Stimulated activated CD8-positive, alpha-beta memory T cell treated with anti-CD3 and anti-CD28 coated beads, Interleukin-7, amount 100 ng/mL, for 1 hour (primary cell): ENCODE measurements around the gene RXFP2.

ENCODE experiments used
- DNase-seq, 2 donors: peaks; one replicate each; pipeline ENCODE4 v3.0.0-alpha.2; 2020; ENCODE audit warnings: low read depth in 2 of 2

RXFP2 gene

DNA sequence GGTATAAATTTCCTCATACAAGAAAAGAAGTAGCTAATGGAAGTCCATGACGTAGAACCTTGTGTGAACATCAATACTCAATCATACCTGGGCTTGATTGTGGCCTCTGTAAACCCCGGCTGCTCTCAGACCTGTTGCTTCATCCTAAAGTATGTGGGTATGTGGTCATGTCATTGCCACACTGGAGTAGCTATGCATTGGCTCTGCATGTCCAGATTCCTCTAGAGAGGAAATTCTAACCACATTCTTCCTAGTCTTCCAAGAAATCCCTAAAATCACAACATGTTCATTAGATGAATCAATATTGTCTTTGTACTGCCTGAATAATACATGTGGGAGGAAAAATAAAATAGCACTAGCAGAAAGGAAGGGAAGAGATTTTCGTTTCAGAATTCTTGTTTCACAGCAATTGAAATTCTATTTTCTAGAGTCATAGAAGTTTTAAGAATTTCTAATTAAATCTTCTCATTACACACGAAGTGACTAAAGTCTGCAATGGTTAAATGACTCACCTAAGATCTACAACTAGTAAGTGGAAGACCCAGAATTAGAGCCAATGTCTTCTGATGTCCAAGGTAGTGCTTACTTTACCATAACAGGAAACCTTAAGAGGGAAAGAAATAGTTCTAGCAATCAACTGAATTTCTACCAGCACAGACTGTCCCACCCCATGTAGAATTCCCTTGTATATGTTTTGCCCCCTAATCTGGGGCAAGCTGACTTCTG, 28.0 kb downstream of the RXFP2 start:
- no peak for DNase-seq

DNA sequence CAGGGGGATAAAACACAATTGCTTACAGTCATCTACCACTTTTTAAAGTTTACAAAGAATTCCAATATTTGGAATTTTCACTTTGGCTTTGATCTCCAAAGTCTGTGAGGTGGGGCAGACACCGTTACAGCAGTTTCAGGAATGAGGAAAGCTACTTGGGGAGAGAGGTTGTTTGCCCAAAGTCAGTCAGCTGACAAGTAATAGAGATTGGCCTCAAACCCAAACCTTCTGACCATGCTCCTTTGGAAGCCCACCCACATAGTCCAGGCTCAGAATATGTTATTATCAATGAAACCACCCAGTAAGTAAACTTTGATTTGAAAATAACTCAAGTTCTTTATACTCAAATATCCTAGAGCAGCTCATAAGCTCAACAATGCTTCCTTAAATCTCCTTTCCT, 29.0 kb downstream of the RXFP2 start:
- DNase-seq: no peak

DNA sequence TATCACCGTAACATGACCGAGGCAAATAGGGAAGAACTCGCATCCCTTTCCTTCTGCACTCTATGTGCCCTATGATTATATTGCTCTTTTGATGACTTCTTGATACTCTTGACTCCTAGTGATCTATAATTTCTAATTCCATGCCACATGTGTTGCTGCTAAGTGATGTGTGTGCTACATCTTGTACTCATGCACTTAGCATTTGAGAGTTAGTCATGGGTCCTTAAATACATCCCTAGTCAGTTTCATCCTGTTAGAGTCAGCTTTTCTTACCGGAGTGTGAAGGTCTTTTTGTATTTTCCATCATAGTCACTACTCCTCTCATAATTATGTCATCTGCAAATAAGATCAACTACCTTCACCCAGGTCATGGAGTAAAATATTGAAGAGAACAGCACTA, 30.2 kb downstream of the RXFP2 start:
- DNase-seq: no peak

DNA sequence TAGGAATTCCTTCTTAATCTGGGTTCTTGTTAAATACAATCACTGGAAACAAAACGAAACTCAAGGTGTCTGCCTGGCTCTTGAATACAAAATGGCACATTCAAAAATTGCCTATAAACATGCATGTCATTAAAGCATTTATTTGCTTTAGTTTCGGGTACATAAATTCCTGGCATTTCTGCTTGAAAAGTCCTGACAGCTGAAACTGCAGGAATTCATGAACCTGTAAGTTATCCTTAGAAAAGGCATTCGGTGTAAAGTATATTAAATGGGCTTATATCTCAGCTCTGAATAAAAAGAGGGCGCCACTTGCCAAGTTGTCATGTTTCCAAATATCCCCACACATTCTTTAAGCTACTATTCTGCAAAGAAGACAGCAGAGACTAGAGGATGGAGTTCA, 32.9 kb downstream of the RXFP2 start:
- no peak for DNase-seq

DNA sequence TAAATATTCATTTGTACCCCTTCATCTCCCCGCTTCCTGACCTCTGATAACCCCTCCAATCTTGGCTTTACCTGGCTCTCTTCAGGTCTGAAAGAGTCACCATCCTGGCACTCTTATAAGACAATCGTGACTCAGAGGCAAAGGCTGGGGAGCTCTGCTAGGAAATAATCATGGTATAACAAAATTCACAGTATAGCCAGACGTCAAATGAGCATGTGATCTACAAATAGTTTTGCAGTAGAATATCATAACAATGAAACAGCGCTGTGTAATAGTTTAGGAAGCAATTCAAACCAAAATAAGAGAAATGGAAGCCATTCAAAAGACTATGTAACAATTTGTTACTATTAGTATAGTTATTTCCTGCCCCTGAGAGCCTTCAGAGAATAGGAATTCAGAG, 34.2 kb downstream of the RXFP2 start:
- no peak for DNase-seq

DNA sequence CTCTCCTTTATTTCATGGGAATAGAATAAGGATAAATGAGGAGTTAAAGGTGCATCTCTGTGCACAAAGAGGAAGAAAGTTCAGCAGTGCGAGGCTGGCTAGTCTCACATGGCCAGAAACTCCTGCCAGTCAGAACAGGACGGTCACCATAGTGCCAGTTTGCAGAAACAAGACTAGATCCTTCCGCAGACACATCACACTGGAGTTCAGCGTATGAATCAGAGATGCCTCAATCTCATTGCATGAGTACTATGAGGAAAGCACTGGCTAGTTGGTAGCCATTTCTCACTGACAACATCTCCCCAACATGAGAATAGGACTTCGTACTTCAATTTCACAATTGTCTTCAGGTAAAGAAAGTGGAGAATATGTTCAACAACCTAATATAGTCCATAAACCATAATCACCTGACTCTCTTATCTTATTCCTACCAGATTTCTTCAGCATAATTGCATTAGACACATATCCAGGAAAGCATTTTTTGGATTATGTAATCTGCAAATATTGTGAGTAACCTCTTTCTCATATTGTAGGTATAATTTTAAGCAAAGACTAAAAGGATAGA, 34.9 kb downstream of the RXFP2 start:
- DNase-seq: no peak

DNA sequence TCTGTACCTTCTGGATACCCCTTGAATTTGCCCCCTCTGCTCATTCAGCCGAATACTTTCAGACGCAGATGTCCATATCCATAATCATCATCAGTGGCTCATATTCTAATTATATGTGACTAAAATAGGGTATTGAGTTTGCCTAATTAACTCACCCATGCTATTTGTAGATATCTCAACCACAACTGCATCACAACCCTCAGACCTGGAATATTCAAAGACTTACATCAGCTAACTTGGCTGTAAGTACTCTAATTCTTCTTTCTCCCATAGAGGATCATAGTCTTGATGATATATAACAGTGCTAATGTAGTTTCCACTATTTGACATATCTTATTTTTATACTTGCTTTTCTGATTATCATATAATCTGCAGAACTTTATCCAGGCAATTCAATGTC, 35.8 kb downstream of the RXFP2 start:
- no peak for DNase-seq

DNA sequence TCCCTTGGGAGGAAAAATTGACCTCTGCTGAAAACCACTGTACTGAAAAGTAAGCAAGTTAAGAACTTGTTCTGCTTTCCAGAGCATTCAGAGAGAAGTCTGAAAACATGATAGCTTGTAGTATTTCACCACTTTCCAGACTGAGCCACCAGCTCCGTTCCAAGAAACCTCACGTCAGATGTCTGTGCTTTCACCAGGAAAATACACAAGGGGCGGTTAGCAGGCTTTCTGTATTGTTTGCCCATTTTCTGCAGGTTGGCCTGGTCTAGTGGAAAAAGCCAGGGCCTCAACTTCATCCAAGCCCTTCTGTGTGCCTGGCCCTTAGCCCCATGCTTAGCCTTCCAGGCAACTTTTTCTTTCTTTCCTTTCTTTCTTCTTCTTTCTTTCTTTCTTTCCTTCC, 36.4 kb downstream of the RXFP2 start:
- DNase-seq: no peak

DNA sequence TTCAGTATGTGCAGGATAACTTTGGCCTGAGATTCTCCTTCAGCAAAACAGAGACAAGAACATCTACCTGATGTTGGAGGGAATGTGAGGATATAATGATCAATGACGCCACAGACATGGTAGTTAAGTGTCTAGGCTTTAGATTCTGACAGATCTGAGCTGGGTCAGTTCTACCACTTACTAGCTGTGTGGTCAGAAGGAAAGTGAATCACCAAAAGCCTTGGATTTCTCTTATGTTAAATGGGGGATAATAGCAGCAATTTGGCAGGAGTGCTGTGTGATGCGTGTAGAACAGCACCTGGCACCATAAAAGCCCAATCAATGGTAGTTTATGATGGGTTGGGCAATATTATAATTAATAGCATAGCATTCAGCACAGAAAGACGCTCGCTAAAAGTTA, 41.7 kb downstream of the RXFP2 start:
- DNase-seq: no peak

DNA sequence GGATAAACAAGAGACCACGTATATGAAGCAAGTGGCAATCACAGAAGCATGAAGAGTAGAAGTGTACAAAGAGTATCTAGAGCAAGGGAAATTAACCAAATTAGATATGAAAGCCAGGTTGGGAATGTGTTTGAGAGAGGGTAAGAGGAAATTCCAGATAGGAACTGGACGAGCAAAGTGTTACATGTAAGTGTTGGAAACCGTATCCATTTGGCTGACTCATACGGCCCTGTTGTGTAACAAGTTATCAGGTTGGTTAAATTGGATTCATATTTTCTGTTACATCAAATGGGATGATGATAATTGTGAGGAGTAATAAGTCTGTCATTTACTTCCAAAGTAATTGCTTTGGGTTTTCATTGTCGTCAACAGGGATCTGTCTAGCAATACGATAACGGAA, 46.7 kb downstream of the RXFP2 start:
- no peak for DNase-seq

DNA sequence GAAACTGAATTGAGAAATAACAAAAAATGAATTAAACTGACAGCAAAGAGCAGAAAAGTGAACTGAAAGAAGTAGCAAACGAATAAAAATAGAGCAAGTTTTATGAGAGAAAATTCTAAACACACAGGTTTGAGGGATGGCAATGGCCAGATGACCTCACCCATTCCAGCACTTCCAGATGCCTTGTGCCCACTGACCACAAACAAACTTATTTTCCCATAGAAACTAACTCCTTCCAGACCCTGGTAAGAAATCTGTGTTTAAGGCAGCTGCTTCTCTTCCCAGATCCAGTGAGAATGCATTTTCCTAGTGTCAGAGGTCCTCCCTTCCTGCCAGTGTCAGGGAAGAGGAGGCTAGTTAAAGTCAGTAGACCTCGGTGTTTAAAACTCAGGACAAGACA, 51.7 kb downstream of the RXFP2 start:
- no peak for DNase-seq

DNA sequence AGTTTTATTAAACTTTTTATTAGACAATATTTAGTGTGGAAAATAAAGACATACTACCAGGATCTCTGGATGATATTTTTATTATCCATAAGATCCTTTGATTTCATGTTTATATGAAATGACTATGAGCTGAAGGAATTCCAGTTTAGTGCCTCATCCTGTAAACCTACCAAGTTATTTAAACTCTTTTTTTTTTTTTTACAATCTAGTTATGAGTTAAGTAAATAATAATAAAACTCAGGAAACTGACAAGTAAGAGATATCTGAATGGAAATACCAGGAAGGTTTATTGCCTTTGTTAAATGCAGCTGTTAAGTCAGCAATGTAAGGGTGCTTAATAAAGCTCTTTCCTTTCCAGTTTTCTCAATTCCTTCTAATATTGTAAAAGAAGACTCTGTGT, 53.9 kb downstream of the RXFP2 start:
- no peak for DNase-seq

DNA sequence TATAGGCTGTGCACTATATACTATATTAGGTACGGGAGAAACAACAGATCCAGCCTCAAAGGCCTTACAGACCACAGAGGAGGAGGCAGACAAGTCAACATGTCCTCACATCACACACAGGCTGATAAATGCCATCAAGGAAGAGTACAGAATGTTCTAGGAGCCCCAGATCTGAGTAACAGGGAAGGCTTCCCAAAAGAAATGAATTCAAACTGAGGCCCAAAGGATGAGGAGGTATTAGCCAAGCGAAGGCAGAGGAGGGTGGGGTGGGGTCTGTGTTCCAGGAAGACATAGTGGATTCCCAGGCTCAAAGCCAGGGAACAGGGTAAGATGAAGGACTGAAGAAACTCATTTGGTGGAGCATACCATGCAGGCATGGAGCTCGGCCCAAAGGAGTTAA, 55.1 kb downstream of the RXFP2 start:
- DNase-seq: no peak

DNA sequence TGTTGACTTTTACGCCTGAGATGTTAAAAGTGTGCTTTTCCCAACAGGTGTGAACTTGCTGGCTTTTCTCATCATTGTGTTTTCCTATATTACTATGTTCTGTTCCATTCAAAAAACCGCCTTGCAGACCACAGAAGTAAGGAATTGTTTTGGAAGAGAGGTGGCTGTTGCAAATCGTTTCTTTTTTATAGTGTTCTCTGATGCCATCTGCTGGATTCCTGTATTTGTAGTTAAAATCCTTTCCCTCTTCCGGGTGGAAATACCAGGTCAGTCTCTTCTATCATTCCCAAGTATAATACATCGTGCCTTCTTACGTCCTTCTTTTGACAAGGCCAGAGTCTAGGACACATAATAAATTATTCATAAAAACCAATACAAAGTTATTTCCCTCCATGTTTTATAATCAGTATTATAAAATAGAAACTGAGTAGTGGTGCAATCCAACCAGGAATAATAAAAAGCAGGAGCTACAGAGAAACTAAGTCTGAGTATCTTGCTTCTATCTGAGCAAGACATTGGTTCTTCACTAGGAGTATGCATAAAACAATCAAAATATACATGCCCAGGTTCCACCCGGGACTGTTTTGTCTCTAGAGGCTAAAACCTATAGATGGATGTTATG, 57.9 kb downstream of the RXFP2 start:
- no peak for DNase-seq

DNA sequence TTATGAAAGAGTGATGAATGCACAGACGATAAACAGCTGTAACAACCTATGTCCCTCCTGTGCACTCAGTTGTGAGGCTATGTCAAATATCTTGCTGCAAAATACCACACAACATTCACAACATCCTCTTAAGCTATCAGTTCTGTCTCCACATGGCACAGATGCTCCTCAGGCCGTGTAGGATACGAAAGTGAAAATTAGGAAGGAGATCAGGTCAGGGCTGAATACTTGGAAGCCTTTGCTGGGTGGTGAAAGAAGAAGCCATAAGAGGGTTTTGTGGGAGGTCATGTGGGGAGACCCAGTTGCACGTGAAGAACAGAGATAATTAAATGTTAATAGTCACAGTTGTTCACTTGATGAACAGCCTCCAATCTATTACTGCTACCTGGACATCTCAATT, 58.9 kb downstream of the RXFP2 start:
- DNase-seq: no peak

DNA sequence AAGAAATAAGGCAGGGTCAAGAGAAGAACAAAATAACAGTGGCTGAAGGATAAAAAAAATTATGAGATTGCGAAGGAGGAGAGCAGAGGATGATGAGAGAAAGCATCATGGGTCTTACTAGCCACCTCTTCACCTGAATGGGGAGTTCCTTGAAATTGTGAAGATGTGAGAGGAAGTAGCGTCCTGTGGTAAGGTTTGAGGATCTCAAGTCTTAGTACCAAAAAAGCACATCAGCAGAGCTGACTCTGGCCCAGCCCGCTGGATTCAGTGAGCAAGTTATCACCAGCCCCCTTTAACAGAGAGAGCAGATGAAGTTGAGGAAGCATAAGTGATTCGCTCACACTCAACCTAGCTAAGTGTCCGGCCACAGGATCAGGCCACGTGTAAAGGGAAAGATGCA, 61.8 kb downstream of the RXFP2 start:
- no peak for DNase-seq

DNA sequence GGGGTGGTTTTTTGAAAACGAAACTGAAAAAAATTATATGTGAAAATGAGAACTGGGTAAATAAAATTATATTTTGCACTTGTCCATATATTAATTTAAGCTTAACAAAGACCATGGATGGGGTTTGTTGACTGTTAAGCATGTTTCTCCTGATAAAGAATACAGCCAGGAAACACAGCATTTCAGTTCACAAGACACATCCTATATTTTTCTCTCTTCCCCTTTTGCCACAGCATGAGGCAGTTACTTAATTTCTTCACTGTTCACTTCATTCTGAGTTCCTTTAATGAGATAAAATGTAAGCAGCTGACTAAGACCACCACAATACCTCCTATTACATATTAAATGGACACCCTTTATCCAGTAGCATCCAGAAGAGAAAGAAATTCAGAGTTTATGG, 64.0 kb downstream of the RXFP2 start:
- no peak for DNase-seq

DNA sequence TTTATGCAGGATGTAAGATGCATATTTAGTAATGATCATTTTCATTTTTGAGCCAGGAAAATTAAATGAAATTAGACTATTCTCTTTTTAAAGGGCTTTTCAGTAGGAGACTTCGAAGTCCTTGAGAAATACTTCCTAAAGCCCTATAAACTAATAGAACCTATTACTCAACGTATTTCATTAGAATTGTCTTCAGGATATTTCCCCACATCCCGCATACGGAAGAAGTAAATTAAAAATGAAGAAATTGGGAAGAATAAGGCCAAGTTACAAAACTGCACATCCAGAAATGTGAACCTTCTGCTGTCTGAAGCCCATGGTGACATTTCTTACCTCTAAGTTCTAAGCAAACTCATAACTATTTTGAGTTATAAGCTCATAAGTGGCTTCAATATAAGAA, 66.5 kb downstream of the RXFP2 start:
- DNase-seq: no peak

DNA sequence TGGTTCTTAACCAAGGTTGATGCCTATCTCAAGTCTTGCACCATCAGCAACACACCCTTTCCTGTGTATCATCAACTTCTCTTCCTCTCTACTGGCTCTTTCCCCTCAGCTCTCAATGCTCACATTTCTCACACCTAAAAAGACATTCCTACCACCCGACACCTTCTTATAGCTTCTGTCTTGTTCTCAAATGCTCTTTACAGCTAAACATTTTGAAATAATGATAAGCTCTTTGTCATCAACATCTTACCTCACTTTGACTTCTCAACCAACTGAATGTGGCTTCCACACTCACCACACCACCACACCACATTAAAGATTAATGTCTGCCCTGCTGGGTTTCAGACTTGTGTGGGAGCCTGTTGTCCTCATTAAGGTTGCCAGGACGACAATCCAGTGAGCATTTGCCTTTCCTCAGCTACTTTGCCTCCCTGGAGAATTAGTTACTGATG, 67.8 kb downstream of the RXFP2 start:
- peak in 1 of 2 donors; percentile 9 for DNase-seq

DNA sequence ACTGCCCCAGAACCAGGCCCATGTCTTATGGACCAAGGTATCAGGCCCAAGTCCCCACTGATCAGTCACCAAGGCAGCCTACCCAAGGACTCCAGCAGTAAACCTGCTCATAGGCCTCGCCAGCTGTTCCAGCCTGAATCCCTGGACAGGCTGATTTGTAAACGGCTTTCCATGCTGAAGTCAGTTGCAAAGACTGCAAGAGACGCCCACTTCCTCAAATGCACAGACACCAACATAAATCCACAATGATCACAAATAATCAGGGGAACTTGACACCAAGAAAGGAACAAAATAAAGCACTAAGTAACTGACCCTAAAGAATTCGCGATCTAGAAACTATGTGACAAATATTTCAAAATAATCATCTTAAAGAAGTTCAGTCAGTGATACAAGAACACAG, 75.2 kb downstream of the RXFP2 start:
- DNase-seq: no peak

DNA sequence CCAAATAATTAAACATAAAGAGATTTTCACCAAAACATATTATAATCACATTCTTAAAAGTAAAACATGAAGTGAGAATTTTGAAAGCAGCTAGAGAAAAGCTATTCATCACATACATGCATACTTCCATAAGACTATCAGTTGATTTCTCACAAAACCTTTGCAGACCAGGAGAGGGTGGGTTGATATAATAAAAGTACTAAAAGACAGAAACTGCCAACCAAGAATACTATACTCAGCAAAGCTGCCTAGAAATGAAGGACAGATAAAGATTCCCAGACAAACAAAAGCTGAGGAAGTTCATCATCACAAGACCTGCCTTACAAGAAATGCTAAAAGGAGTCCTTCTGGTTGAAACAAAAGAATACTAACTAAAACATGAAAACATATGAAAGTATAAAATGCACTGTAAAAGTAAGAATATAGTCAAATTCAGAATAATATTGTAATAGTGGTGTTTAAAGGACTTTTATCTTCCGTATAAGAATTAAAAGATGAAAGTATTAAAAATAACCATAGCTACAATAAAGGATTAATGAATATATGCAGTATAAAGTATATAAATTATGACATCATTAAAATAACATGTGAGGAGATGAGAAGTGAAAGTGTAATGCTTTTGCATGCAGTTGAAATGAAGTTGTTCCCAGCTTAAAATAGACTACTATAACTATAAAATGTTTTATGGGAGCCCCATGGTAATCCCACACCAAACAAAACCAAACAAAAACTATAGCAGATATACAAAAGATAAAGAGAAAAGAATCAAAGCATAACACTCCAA, 76.2 kb downstream of the RXFP2 start:
- DNase-seq: no peak

DNA sequence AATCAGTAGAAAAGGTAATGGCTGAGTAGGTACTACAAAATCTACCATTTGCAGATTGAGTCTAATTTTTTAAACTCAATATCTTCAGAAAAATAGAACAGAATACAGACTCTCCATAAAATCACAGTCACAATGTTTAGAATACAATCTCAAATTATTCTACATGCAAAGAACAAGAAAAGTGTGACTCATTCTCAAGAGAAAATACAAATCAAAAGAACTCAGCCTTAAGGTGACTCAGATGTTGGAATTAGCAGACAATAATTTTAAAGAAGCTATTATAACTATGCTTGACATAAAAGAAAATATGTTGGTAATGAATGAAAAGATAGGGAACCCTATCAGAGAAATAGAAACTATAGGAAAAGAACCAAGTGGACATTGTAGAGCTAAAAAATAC, 78.9 kb downstream of the RXFP2 start:
- DNase-seq: no peak
